Skeletal muscle satellite cell (primary cell): ENCODE data around the gene PGAM2.

Experiments used
- H3K27me3 ChIP-seq: 2 replicates; pipeline ENCODE4 v1.7.0; 2013; ENCODE audit warnings: low read length; ENCODE audit not compliant: control insufficient read depth, insufficient read depth
- H3K36me3 ChIP-seq: 2 replicates; pipeline ENCODE4 v1.7.0; 2013; ENCODE audit warnings: mild to moderate bottlenecking, control low read depth, low read length; ENCODE audit not compliant: insufficient read depth
- H3K4me1 ChIP-seq: 2 replicates; pipeline ENCODE4 v1.7.0; 2013; ENCODE audit warnings: low read length; ENCODE audit not compliant: control insufficient read depth, insufficient read depth
- H3K4me2 ChIP-seq: 2 replicates; pipeline ENCODE4 v1.7.0; 2013; ENCODE audit warnings: mild to moderate bottlenecking, low read length
- H3K4me3 ChIP-seq: 2 replicates; pipeline ENCODE4 v1.7.0; 2013; ENCODE audit warnings: low read length
- H3K9ac ChIP-seq: 2 replicates; pipeline ENCODE4 v1.7.0; 2013; ENCODE audit warnings: mild to moderate bottlenecking, low read depth, low read length, moderate library complexity
- H3K9me3 ChIP-seq: replicated peaks from 2 replicates; pipeline ENCODE4 v1.7.0; 2013; ENCODE audit warnings: mild to moderate bottlenecking, control low read depth, low read length

The PGAM2 gene

DNA sequence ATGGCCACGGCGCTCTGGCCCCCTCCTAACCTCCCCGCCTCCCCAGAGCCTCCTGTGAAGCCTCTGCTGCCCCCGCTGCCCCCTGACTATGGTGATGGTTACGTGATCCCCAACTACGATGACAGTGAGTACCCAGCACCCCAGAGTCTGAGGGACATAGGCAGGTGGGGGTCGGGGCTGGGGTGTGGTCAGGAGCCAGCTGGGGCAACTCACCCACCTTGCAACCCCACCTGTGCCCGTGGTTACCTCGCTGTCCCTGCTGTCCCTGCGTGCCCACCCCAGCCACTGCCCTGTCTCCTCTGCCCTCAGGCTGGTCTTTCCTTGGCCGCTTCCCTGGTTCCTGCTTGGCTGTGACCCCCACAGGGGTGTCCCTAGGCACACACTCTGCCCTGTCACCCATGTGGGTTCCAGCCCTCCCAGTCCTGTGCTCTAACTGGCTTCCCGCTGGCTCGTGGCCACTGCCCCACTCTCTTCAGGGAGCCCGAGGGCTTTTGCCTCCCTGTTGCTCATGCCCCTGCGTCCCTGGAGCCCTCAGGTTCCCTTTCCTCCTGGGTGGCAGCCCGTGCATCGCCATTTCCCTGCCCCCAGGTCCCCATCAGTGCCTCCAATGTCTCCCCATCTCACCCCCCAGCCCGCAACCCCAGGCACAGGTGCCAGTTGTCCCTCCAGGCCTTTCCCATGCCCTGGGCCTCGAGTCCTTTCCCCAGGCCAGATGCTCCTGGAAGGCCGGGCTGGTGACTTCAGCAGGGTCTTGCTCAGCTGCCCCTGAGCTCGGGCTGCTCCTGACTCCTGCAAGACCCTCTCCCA, 42.8 kb upstream of the PGAM2 start:
- Histone ChIP-seq H3K27me3 (no peaks in the 10 kb centered on the region), H3K4me2 (no peak overlapping the region), H3K9ac (no peak overlapping the region), H3K4me1 (peaks cover 12% of the 10 kb centered on the region), H3K4me3 (no peak overlapping the region), H3K9me3 (no peaks in the 10 kb centered on the region), H3K36me3 (peaks cover 6% of the 10 kb centered on the region)

DNA sequence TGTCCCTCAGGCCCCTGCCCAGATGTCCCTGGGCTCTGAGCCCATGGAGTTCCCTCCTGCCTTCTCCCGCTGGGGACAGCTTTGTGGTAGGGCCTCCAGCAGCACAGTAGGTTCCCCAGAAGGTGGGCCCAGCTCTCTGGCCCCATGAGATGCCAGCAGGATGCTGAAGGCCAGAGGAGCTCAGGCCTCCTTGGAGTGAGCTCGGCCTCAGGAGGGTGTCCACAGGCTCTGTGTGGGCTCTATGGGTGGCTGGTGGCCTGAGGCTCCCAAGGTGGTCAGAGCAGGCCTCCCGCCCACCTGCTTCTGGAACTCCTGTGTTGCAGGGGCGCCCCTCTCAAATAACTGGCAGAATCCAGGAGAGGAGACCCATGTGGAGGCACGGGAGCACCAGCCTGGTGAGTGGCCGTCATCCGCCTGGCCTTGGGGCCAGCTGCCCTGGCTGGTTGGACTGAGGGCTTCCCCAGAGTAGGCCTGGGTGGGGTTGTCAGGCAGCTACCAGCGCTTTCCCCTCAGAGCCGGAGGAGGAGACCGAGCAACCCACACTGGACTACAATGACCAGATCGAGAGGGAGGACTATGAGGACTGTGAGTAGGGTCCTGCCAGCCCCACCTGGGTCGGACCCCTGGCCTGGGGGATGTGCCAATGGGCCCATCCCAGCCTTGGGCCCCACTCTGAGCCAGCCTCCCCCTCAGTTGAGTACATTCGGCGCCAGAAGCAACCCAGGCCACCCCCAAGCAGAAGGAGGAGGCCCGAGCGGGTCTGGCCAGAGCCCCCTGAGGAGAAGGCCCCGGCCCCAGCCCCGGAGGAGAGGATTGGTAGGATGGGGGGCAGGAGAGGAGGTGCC, 42.0 kb upstream of the PGAM2 start:
- Histone ChIP-seq H3K36me3 (peaks cover 2% of the 10 kb centered on the region), H3K9ac (no peak overlapping the region), H3K4me2 (no peak overlapping the region), H3K9me3 (no peaks in the 10 kb centered on the region), H3K4me1 (peaks cover 17% of the 10 kb centered on the region), H3K27me3 (no peaks in the 10 kb centered on the region), H3K4me3 (no peak overlapping the region)

DNA sequence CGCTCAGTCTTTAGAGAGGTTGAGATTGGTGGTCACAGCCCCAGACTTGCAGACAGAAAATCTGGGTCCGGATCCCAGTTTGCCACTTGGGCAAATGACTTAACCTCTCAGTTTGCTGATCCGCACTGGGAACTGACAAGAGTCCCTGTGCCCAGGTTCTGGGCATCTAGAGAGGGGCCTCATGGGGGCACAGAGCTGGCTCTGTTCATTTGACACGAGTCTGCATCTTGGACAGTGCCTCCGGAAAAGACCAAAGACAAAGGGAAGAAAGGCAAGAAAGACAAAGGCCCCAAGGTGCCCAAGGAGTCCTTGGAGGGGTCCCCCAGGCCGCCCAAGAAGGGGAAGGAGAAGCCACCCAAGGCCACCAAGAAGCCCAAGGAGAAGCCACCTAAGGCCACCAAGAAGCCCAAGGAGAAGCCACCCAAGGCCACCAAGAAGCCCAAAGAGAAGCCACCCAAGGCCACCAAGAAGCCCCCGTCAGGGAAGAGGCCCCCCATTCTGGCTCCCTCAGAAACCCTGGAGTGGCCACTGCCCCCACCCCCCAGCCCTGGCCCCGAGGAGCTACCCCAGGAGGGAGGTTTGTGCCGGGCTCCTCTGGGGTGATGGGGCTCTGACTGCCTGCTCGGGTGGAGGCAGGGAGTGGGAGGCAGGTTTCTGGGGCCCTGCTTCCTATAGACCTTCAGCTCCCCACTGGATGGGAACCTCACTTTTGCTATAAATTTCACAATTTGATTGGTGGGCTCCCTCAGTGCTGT, 41.1 kb upstream of the PGAM2 start:
- Histone ChIP-seq H3K9ac (no peak overlapping the region), H3K27me3 (no peaks in the 10 kb centered on the region)

GRCh38 chr7:44105832-44106231, 40.5 kb upstream of the PGAM2 start:
- Histone ChIP-seq H3K4me1 (peaks cover 30% of the 10 kb centered on the region), H3K9me3 (no peaks in the 10 kb centered on the region), H3K27me3 (no peaks in the 10 kb centered on the region), H3K4me2 (peak overlapping the region; percentile 79), H3K4me3 (peak overlapping the region; percentile 16), H3K9ac (peak overlapping the region; percentile 15), H3K36me3 (peaks cover 2% of the 10 kb centered on the region)

More for the DNA sequence above, 41.1 kb upstream of the PGAM2 start:
- Histone ChIP-seq H3K4me1 (peaks cover 26% of the 10 kb centered on the region), H3K36me3 (peaks cover 2% of the 10 kb centered on the region), H3K4me3 (no peak overlapping the region), H3K4me2 (peak overlapping the region; percentile 79), H3K9me3 (no peaks in the 10 kb centered on the region)

DNA sequence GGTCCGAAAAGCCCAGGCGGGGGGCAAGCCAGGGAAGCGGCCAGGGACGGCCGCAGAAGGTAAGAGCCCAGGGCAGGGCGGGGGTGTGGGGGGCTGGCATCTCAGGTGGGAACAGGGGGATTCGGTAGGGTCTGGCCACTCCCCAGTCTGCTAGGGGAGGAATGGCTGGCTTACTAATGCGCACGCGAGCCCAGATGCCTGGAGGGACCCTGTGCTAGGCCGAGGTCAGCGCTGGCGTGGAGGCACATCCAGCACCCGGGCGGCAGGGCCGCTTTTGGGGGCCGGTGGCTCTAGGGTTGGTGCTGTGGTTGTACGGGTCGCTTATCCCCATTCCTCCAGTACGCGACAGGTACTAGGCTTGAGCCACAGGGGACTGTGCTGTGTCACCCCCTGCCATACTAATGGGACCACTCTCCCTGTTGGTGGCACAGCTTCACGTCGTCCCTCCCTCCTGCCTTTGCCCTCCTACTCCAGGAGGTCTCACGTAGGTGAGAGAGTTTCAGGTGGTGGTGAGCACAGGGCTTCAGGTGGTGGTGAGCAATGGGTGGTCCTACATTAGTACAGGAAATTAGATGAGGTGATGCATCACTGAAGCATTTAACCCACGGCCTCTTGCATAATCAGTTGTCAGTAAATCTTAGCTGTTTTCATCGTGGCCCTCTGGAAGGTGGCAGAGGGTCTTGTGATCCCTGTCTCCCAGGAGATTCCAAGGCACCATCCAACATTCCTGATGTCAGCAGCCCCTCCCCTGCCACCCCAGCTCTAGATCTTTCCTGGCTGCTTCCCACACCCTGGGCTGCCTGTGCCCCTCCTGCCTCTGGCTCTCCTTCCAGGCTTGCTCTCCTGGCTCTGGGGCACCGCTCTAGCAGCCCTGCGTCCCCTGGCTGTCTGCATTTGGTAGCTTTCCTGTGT, 39.7 kb upstream of the PGAM2 start:
- peaks cover 37% of the 10 kb centered on the region for H3K4me1 ChIP-seq
- H3K9ac ChIP-seq, result peak overlapping the region; percentile 15
- H3K4me2 ChIP-seq, result peak overlapping the region; percentile 79
- H3K27me3 ChIP-seq, result no peaks in the 10 kb centered on the region
- no peaks in the 10 kb centered on the region for H3K9me3 ChIP-seq
- H3K4me3 ChIP-seq, result peak overlapping the region; percentile 16
- peaks cover 2% of the 10 kb centered on the region for H3K36me3 ChIP-seq

- peak within 1 kb of the TSS; percentile 7 for H3K9ac ChIP-seq
- no peaks in the 10 kb centered on the region for H3K36me3 ChIP-seq
- peak within 1 kb of the TSS; percentile 16 for H3K4me3 ChIP-seq
- no peaks in the 10 kb centered on the region for H3K9me3 ChIP-seq
- peak within 1 kb of the TSS; percentile 79 for H3K4me2 ChIP-seq
- peaks cover 40% of the 10 kb centered on the region for H3K4me1 ChIP-seq
- H3K27me3 ChIP-seq, result no peaks in the 10 kb centered on the region
Observed at GRCh38 chr7:44103923-44104859, 38.8 kb upstream of the PGAM2 start, which contains the start of gene AEBP1. AEBP1 (plus strand) TSS chr7:44104345; CDS start chr7:44104666, 321 bp downstream.

DNA sequence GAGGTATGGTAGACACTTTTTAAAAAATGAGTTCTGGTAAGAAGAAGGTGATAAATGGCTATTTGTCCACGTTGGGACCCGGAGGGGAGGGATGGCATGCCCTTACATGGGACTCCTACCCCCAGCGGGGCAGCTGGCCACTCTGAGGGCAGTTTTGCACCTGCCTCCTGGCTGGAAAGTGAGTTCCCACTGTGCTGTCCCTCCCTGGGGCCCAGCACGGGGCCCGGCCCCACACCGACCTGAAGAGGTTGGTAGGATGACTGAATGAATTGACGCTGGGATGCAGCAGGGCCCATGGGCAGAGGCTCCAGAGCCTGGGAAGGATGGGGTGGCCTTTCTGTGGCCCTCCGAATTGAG, 38.2 kb upstream of the PGAM2 start:
- Histone ChIP-seq H3K27me3 (no peaks in the 10 kb centered on the region), H3K4me2 (no peak overlapping the region), H3K4me3 (no peak overlapping the region), H3K4me1 (peaks cover 40% of the 10 kb centered on the region), H3K9ac (no peak overlapping the region), H3K9me3 (no peaks in the 10 kb centered on the region), H3K36me3 (no peaks in the 10 kb centered on the region)

GRCh38 chr7:44102846-44103565, 37.6 kb upstream of the PGAM2 start:
- H3K4me3 ChIP-seq, result no peak overlapping the region
- H3K4me2 ChIP-seq, result no peak overlapping the region
- H3K36me3 ChIP-seq, result no peaks in the 10 kb centered on the region
- no peak overlapping the region for H3K9ac ChIP-seq
- H3K9me3 ChIP-seq, result no peaks in the 10 kb centered on the region
- H3K27me3 ChIP-seq, result no peaks in the 10 kb centered on the region
- H3K4me1 ChIP-seq, result peaks cover 40% of the 10 kb centered on the region

- Histone ChIP-seq H3K9me3 (no peaks in the 10 kb centered on the region), H3K9ac (no peak overlapping the region), H3K4me2 (no peak overlapping the region), H3K4me1 (peaks cover 40% of the 10 kb centered on the region), H3K27me3 (no peaks in the 10 kb centered on the region), H3K36me3 (no peaks in the 10 kb centered on the region), H3K4me3 (no peak overlapping the region)
Observed at GRCh38 chr7:44101966-44102845, 36.8 kb upstream of the PGAM2 start.
